WI38 (cell line): Measurements from ENCODE around the gene IFT122.
"Not testable (repeated sequence)": the region's sequence is repeated elsewhere in the genome, so short reads cannot be mapped to it uniquely, and the experiment has no call there.

Experiments
- H3K4me3 ChIP-seq: 2 replicates; pipeline ENCODE4 v1.5.1; 2011; ENCODE audit warnings: low read depth, mild to moderate bottlenecking, control low read depth, low read length
- TF ChIP-seq, protein P1 (sequence below): IDR thresholded peaks from 2 replicates; pipeline ENCODE4 v1.5.1; 2012; ENCODE audit warnings: low read depth, mild to moderate bottlenecking, control low read depth, low read length

The IFT122 gene

GRCh38 chr3:129412542-129413198 lies 27.4 kb upstream of the IFT122 start:
- TF ChIP-seq, protein P1, sequence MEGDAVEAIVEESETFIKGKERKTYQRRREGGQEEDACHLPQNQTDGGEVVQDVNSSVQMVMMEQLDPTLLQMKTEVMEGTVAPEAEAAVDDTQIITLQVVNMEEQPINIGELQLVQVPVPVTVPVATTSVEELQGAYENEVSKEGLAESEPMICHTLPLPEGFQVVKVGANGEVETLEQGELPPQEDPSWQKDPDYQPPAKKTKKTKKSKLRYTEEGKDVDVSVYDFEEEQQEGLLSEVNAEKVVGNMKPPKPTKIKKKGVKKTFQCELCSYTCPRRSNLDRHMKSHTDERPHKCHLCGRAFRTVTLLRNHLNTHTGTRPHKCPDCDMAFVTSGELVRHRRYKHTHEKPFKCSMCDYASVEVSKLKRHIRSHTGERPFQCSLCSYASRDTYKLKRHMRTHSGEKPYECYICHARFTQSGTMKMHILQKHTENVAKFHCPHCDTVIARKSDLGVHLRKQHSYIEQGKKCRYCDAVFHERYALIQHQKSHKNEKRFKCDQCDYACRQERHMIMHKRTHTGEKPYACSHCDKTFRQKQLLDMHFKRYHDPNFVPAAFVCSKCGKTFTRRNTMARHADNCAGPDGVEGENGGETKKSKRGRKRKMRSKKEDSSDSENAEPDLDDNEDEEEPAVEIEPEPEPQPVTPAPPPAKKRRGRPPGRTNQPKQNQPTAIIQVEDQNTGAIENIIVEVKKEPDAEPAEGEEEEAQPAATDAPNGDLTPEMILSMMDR = no peak
- no peak overlapping the region for H3K4me3 ChIP-seq

DNA sequence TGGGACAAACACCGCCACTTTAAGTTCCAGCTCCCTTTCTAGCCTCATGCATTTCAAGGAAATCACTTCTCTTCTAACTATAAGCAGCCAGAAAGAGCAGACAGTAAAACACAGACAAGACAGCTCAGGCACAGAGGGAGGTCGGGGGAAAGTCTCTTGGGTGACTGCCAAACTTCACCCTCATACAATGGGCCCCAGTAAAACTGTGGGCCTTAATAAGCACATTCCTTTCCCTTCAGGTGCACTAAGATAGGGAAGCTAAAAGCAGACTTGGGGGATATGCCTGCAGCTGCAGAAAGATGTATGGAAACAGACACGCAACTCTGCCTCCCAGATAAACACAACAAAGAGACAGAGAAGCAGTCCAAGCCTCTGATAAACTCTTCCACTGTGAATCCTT lies 26.8 kb upstream of the IFT122 start:
- H3K4me3 ChIP-seq = not testable (repeated sequence)

DNA sequence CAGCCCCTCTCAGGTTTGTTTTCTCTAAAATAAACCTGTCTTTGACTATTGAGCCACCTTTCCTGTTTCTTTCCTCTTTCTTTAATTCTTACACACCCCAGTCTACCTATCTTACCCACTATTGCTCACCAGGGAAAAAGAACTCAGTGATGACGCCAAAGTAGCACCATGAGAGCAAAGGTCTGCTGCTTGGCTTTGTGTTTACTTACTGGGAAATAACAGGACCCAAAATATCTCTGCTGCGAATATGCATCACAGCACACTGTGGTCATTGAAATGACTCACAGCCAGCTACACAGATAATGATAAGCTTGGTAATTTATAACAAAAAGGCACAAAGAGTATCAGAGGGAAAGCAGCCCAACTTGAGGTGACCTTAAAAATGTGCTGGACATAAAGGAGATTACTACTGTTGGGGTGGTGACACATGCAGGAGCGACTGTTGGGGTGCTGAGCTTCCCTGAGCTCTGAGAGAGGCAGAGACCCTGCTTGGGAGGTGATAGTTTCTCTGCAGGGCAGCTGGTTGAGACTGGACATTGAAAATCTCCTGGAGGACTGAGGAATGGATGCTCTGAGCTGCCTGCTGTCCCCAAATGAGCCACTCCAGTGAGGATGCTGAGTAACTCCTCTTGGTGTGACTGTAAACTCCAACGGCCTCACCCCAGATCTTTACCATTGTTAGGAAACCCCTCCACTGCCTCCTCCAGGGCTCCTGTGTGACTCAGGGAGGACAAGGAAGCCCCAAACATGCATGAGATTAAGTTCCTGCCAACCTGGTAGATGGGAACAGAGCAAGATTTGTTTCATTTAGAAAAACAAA lies 26.1 kb upstream of the IFT122 start:
- TF ChIP-seq, protein P1 = no peak
- no peak overlapping the region for H3K4me3 ChIP-seq

GRCh38 chr3:129415378-129415777 lies 24.6 kb upstream of the IFT122 start:
- TF ChIP-seq, protein P1 = no peak
- no peak overlapping the region for H3K4me3 ChIP-seq

DNA sequence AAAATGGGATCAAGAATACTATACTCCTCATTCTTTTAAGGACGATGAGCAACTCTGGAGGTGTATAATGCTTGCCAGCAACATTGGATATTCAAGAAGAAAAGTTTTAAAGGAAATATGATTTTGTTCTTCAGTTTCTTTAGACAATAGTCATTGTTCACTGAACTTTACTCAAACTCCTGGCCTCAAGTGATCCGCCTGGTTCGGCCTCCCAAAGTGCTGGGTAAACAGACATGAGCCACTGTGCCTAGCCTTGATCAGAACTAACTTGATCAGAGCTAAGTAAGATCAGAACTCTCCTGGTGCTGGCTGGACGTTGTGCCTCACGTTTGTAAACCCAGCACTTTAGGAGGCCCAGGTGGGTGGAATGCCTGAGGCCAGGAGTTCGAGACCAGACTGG lies 24.2 kb upstream of the IFT122 start:
- TF ChIP-seq, protein P1 = no peak
- no peak overlapping the region for H3K4me3 ChIP-seq

- TF ChIP-seq, protein P1 = no peak
- no peak overlapping the region for H3K4me3 ChIP-seq
Measured at GRCh38 chr3:129416415-129416814, 23.6 kb upstream of the IFT122 start.

- TF ChIP-seq, protein P1 = no peak
- H3K4me3 ChIP-seq = no peak overlapping the region
Measured at GRCh38 chr3:129417326-129417725, 22.7 kb upstream of the IFT122 start.
